DND-41 (cell line): ENCODE results near the gene CASTOR1.

Experiments used
- CTCF ChIP-seq: IDR thresholded peaks from 2 replicates; pipeline ENCODE4 v1.5.1; 2012; ENCODE audit warnings: borderline replicate concordance, low read length, moderate library complexity, mild to moderate bottlenecking; ENCODE audit not compliant: poor library complexity, severe bottlenecking; ENCODE audit errors: extremely low read depth
- EZH2 ChIP-seq: IDR thresholded peaks from 3 replicates; pipeline ENCODE4 v1.6.1; 2012; ENCODE audit warnings: borderline replicate concordance, low read depth, mild to moderate bottlenecking, moderate library complexity, low read length, inconsistent platforms; ENCODE audit not compliant: severe bottlenecking

DNA sequence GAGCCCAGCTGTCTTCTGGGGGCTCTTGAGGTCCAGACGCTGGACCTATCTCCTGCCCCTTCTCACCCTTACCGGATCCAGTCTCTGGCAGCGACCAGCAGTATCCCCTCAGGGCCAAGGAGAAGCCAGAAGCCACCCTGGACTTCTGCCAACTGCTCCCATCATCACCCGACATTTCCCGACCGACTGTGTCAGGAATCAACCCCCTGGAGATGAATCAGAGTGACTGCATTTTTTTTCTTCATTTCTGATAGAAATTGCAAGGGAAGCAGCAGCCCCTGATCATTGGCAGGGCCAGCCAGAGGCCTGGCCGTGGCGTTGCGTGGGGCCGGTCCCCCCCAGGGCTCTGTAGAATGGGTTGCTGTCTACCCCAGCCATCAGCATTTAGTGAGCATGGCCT is 37.6 kb downstream of the CASTOR1 start:
- TF ChIP-seq CTCF = no peak
- TF ChIP-seq EZH2 = no peak
